PC-3 (cell line): ENCODE data around the gene ELN.

Experiments used
- CTCF ChIP-seq: fragments of 300-600 bp; sonication (generic); conservative IDR thresholded peaks from 2 replicates; pipeline ENCODE4 v1.5.1; 2017; ENCODE audit warnings: antibody characterized with exemption, low read depth, mild to moderate bottlenecking, low read length
- EZH2 ChIP-seq: fragments of 300-600 bp; sonication (generic); IDR thresholded peaks from one replicate; pipeline ENCODE4 v1.6.1; 2017; ENCODE audit warnings: antibody characterized with exemption, mild to moderate bottlenecking, low read length; ENCODE audit not compliant: unreplicated experiment
- EZH2phosphoT487 ChIP-seq: fragments of 300-600 bp; sonication (generic); IDR thresholded peaks from 2 replicates; pipeline ENCODE4 v1.6.1; 2018; ENCODE audit warnings: mild to moderate bottlenecking, antibody characterized with exemption, low read length, borderline replicate concordance

GRCh38 chr7:74019149-74019548 lies 8.8 kb upstream of the ELN start:
- TF ChIP-seq CTCF, result no peak
- no peak for TF ChIP-seq EZH2
- TF ChIP-seq EZH2phosphoT487, result no peak
